Glutamatergic neuron (in vitro differentiated cells): ENCODE results near the gene DXO. TPM values are rescaled to one million over a fixed set of nuclear protein-coding genes. Genes with fewer than 3 reads are reported as not detected.
A peak's percentile ranks its signal among the peaks of the same experiment; 100 is the strongest.

ENCODE experiments used
- DNase-seq: peaks from one replicate; pipeline ENCODE4 v3.0.0; 2022
- H3K27ac Mint-ChIP-seq: one replicate; pipeline ENCODE4 v1.8.0; 2020; ENCODE audit warnings: mild to moderate bottlenecking, mixed read lengths, inconsistent platforms; ENCODE audit not compliant: unreplicated experiment
- H3K27me3 Mint-ChIP-seq: one replicate; pipeline ENCODE4 v1.8.0; 2020; ENCODE audit warnings: mild to moderate bottlenecking, moderate library complexity, mixed read lengths, inconsistent platforms; ENCODE audit not compliant: unreplicated experiment
- H3K36me3 Mint-ChIP-seq: one replicate; pipeline ENCODE4 v1.8.0; 2020; ENCODE audit warnings: mild to moderate bottlenecking, mixed read lengths, inconsistent platforms; ENCODE audit not compliant: unreplicated experiment
- H3K4me1 Mint-ChIP-seq: one replicate; pipeline ENCODE4 v1.8.0; 2020; ENCODE audit warnings: mild to moderate bottlenecking, low read depth, mixed read lengths, inconsistent platforms; ENCODE audit not compliant: unreplicated experiment
- H3K4me3 Mint-ChIP-seq: one replicate; pipeline ENCODE4 v1.8.0; 2020; ENCODE audit warnings: mild to moderate bottlenecking, mixed read lengths, inconsistent platforms; ENCODE audit not compliant: unreplicated experiment
- H3K9me3 Mint-ChIP-seq: one replicate; pipeline ENCODE4 v1.8.0; 2020; ENCODE audit warnings: mild to moderate bottlenecking, moderate library complexity, mixed read lengths, inconsistent platforms; ENCODE audit not compliant: unreplicated experiment
- microRNA-seq: library from miRNA; unstranded; fragments of <30 nt; microRNA quantifications from one replicate; pipeline ENCODE4, GENCODE V29; 2020; ENCODE audit not compliant: unreplicated experiment
- total RNA-seq: library from RNA; stranded (reverse); fragmentation: NEBNext Ultra II Directional; extraction: Animal tissue kit (Norgen Biotek cat#: 25700); gene quantifications from one replicate; pipeline ENCODE4 v1.2.1, GENCODE V29; 2021; ENCODE audit not compliant: unreplicated experiment
- TF ChIP-seq, protein P1 (sequence below): fragments of 200-600 bp; sonication (generic); IDR thresholded peaks from one replicate; pipeline ENCODE4 v1.5.0; 2021; ENCODE audit not compliant: partially characterized antibody, unreplicated experiment

Gene DXO
- total RNA-seq, 1 donor from 2014 or later, result 23.8 TPM

DNA sequence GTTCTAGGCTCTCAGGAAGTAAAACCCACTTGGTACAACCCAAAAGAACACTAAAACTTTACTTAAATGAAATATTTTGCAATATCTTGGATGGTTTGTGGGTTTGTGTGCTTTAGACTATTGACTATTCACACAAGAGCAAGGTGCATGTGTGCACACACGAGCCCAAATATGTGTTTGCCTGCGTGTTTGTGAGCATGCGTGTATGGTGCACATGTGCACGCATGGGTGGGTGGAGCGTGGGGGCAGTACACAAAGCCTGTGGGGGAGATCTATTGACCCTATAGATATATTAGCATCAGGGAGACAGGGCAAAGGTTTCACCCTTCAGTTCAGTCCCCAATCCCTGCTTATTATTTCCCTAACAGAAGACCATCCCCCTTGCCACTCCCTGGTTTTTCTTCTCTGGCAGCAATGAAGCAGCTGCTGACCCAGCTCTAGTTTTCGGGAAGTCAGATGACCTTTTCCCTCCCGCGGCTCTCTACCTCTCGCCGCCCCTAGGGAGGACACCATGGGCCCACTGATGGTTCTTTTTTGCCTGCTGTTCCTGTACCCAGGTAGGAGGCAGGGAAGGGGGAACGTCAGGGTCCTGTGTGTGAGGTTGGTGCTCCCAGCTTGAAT lies 44.6 kb downstream of the DXO start, which contains the start of gene C2:
TSS of gene C2 (plus strand) at position 476 of the 621 bp plus-strand sequence. CDS start at position 512, 36 bp downstream.
- H3K36me3 Mint-ChIP-seq, result no peaks in the 10 kb centered on the region
- H3K9me3 Mint-ChIP-seq, result peaks cover 3% of the 10 kb centered on the region
- TF ChIP-seq, protein P1, sequence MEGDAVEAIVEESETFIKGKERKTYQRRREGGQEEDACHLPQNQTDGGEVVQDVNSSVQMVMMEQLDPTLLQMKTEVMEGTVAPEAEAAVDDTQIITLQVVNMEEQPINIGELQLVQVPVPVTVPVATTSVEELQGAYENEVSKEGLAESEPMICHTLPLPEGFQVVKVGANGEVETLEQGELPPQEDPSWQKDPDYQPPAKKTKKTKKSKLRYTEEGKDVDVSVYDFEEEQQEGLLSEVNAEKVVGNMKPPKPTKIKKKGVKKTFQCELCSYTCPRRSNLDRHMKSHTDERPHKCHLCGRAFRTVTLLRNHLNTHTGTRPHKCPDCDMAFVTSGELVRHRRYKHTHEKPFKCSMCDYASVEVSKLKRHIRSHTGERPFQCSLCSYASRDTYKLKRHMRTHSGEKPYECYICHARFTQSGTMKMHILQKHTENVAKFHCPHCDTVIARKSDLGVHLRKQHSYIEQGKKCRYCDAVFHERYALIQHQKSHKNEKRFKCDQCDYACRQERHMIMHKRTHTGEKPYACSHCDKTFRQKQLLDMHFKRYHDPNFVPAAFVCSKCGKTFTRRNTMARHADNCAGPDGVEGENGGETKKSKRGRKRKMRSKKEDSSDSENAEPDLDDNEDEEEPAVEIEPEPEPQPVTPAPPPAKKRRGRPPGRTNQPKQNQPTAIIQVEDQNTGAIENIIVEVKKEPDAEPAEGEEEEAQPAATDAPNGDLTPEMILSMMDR, result no peak
- no peaks in the 10 kb centered on the region for H3K4me1 Mint-ChIP-seq
- no peak within 1 kb of the TSS for H3K27ac Mint-ChIP-seq
- DNase-seq, result no peak
- H3K27me3 Mint-ChIP-seq, result no peaks in the 10 kb centered on the region
- peak within 1 kb of the TSS; percentile 7 for H3K4me3 Mint-ChIP-seq

GRCh38 chr6:31922942-31923341 lies 49.0 kb downstream of the DXO start:
- TF ChIP-seq, protein P1, result no peak
- DNase-seq, result no peak

DNA sequence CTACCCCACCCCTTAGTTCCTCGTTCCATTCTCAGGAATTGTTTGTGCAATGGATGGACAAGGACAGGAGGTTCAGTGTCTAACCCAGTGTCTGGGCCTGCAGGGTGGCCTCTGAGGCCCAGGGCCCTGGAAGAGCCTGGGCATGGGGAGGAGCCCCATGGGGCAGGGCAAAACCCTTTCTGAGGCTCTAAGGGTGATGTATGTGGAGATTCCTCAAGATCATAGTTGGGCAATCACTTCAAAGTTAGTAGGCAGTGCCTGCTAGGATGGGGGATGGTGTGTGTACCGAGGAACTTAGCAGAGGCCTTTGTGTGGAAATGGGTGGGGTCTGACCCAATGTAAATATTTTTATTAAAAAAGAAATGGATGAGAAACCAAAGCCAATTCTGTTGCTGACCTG lies 51.1 kb downstream of the DXO start:
- no peaks in the 10 kb centered on the region for H3K4me1 Mint-ChIP-seq
- H3K36me3 Mint-ChIP-seq, result no peaks in the 10 kb centered on the region
- no peak overlapping the region for H3K27ac Mint-ChIP-seq

More at GRCh38 chr6:31922942-31923341, 49.0 kb downstream of the DXO start:
- H3K27me3 Mint-ChIP-seq, result no peaks in the 10 kb centered on the region
- no peak overlapping the region for H3K4me3 Mint-ChIP-seq
- no peaks in the 10 kb centered on the region for H3K4me1 Mint-ChIP-seq
- H3K36me3 Mint-ChIP-seq, result no peaks in the 10 kb centered on the region
- H3K27ac Mint-ChIP-seq, result no peak overlapping the region
- no peaks in the 10 kb centered on the region for H3K9me3 Mint-ChIP-seq

More for the DNA sequence above, 51.1 kb downstream of the DXO start:
- DNase-seq, result no peak
- Mint-ChIP-seq H3K9me3 (no peaks in the 10 kb centered on the region), H3K27me3 (no peaks in the 10 kb centered on the region), H3K4me3 (no peak overlapping the region)
- TF ChIP-seq, protein P1, result no peak

Small RNA genes within 50 kb of the gene (microRNA-seq; reads per million reads assigned to microRNA genes)
- 3.7 reads per million, percentile 27 among the genes with 10 or more reads in this experiment for gene MIR1236

Other genes with a start within 250 kb of the DXO start
- not detected for gene MPIG6B, start 248.8 kb downstream of the DXO start, total RNA-seq
- 266 TPM for gene DDAH2, start 242.8 kb downstream of the DXO start, total RNA-seq
- 310 TPM for gene CLIC1, start 235.6 kb downstream of the DXO start, total RNA-seq
- gene MSH5, start 232.1 kb downstream of the DXO start, total RNA-seq, result 25.7 TPM
- gene SAPCD1, start 209.5 kb downstream of the DXO start, total RNA-seq, result 3.7 TPM
- gene VWA7, start 194.8 kb downstream of the DXO start, total RNA-seq, result 3.2 TPM
- gene VARS1, start 176.4 kb downstream of the DXO start, total RNA-seq, result 204 TPM
- 68.2 TPM for gene LSM2, start 165.2 kb downstream of the DXO start, total RNA-seq
- gene HSPA1L, start 156.9 kb downstream of the DXO start, total RNA-seq, result 2.5 TPM
- gene HSPA1A, start 156.6 kb downstream of the DXO start, total RNA-seq, result 54.3 TPM
- gene HSPA1B, start 144.4 kb downstream of the DXO start, total RNA-seq, result 93.9 TPM
- 40.2 TPM for gene NEU1, start 109.3 kb downstream of the DXO start, total RNA-seq
- not detected for gene SLC44A4, start 93.1 kb downstream of the DXO start, total RNA-seq
- 113 TPM for gene EHMT2, start 74.4 kb downstream of the DXO start, total RNA-seq
- 16.2 TPM for gene ZBTB12, start 70.1 kb downstream of the DXO start, total RNA-seq
- not detected for gene C2, start 44.4 kb downstream of the DXO start, total RNA-seq
- gene CFB, start 26.0 kb downstream of the DXO start, total RNA-seq, result not detected
- 52.7 TPM for gene NELFE, start 13.2 kb downstream of the DXO start, total RNA-seq
- 109 TPM for gene SKIC2, start 13.0 kb downstream of the DXO start, total RNA-seq
- gene C4A, start 9.9 kb upstream of the DXO start, total RNA-seq, result 9.3 TPM
- 6.4 TPM for gene C4B, start 42.7 kb upstream of the DXO start, total RNA-seq
- gene CYP21A2, start 66.3 kb upstream of the DXO start, total RNA-seq, result 0.64 TPM
- gene TNXB, start 137.2 kb upstream of the DXO start, total RNA-seq, result 6.0 TPM
- 79.5 TPM for gene ATF6B, start 156.1 kb upstream of the DXO start, total RNA-seq
- gene FKBPL, start 158.2 kb upstream of the DXO start, total RNA-seq, result 4.7 TPM
- gene PRRT1, start 179.8 kb upstream of the DXO start, total RNA-seq, result 5.1 TPM
- gene PPT2, start 182.0 kb upstream of the DXO start, total RNA-seq, result 55.1 TPM
- 23.0 TPM for gene EGFL8, start 192.5 kb upstream of the DXO start, total RNA-seq
- gene AGPAT1, start 203.9 kb upstream of the DXO start, total RNA-seq, result 136 TPM
- 103 TPM for gene RNF5, start 206.3 kb upstream of the DXO start, total RNA-seq
- gene AGER, start 212.1 kb upstream of the DXO start, total RNA-seq, result 13.2 TPM
- 105 TPM for gene PBX2, start 218.1 kb upstream of the DXO start, total RNA-seq
- 3.2 TPM for gene GPSM3, start 220.5 kb upstream of the DXO start, total RNA-seq